GM20000 (cell line): ENCODE data around the gene PAK1IP1.
A peak's percentile ranks its signal among the peaks of the same experiment; 100 is the strongest.
"Not testable (repeated sequence)": the region's sequence is repeated elsewhere in the genome, so short reads cannot be mapped to it uniquely, and the experiment has no call there.

Experiments
- DNase-seq: peaks from one replicate; pipeline ENCODE4 v3.0.0; 2012; ENCODE audit warnings: low spot score
- TF ChIP-seq, protein P1 (sequence below): IDR thresholded peaks from 2 replicates; pipeline ENCODE4 v1.5.1; 2012; ENCODE audit warnings: mild to moderate bottlenecking, control low read depth; ENCODE audit errors: extremely low read depth, missing control alignments

PAK1IP1 gene, protein sequence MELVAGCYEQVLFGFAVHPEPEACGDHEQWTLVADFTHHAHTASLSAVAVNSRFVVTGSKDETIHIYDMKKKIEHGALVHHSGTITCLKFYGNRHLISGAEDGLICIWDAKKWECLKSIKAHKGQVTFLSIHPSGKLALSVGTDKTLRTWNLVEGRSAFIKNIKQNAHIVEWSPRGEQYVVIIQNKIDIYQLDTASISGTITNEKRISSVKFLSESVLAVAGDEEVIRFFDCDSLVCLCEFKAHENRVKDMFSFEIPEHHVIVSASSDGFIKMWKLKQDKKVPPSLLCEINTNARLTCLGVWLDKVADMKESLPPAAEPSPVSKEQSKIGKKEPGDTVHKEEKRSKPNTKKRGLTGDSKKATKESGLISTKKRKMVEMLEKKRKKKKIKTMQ

DNA sequence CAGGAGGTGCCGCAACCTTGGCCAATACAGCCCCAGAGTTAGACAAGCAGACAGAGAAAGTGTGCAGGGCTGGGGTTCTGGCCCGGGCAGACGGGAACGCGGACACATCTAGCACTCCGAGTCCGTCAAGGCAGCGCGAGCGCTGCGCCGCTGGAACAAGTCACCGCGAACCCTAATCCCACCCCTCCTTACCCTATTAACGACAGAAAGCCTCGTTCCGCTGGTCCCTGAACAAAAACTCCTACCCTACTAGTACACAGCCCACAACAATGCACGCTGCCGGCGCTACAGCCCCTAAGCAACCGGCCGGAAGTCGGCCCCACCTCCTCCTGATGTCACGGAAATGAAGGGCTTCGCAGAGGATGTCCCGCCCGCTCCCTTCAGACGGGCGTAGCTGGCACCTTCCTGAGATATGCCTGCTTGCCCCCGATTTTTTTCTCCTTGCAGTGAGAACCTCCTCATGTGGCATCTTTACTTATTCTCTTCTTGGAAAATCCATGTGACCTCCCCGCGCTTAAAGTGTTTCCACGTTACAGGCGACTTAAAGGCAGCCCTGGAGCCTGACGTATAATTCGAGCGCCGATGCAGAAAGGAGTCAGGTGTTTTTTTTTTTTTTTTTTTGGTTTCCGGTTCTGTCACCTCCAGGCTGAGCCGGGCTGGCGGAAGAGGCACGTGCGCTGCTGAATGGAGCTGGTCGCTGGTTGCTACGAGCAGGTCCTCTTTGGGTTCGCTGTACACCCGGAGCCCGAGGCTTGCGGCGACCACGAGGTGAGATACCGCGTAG is at the start of gene PAK1IP1, which contains the start of gene C6orf52:
Gene PAK1IP1, plus strand, starts transcription at position 671 of the 784 bp plus-strand sequence. Its CDS starts 14 bp downstream, at position 685.
Gene C6orf52, minus strand, starts transcription at position 315 of the 784 bp plus-strand sequence. CDS start 7,066 bp downstream, outside the sequence.
- DNase-seq: peak; percentile 89
- TF ChIP-seq, protein P1, sequence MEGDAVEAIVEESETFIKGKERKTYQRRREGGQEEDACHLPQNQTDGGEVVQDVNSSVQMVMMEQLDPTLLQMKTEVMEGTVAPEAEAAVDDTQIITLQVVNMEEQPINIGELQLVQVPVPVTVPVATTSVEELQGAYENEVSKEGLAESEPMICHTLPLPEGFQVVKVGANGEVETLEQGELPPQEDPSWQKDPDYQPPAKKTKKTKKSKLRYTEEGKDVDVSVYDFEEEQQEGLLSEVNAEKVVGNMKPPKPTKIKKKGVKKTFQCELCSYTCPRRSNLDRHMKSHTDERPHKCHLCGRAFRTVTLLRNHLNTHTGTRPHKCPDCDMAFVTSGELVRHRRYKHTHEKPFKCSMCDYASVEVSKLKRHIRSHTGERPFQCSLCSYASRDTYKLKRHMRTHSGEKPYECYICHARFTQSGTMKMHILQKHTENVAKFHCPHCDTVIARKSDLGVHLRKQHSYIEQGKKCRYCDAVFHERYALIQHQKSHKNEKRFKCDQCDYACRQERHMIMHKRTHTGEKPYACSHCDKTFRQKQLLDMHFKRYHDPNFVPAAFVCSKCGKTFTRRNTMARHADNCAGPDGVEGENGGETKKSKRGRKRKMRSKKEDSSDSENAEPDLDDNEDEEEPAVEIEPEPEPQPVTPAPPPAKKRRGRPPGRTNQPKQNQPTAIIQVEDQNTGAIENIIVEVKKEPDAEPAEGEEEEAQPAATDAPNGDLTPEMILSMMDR: no peak

DNA sequence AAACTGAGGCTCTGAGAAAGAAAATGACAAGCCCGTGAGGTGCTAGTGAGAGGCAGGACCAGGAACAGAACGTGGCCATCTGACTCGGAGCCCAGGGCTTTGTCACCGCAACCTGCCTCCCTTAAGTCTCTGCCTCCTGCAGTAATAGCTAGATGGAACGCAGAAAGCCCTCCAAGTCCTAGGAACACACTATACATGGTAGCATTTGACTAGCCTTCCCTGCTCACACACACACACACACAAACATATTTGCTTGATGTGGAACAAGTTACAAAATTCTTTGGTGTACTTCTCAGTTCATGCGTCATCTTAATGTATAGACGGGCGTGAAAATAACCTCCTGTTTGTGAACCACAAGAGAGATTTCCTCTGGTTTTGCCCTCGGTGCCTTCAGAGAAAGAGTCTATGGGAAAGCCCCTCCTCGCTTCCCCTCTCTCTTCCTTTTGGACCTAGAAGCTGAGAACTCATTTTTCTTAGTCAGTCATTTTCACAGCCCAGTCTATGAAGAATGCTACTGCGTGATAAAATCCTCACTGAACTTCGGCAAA is 39.2 kb upstream of the PAK1IP1 start:
- peak; percentile 52 for DNase-seq

DNA sequence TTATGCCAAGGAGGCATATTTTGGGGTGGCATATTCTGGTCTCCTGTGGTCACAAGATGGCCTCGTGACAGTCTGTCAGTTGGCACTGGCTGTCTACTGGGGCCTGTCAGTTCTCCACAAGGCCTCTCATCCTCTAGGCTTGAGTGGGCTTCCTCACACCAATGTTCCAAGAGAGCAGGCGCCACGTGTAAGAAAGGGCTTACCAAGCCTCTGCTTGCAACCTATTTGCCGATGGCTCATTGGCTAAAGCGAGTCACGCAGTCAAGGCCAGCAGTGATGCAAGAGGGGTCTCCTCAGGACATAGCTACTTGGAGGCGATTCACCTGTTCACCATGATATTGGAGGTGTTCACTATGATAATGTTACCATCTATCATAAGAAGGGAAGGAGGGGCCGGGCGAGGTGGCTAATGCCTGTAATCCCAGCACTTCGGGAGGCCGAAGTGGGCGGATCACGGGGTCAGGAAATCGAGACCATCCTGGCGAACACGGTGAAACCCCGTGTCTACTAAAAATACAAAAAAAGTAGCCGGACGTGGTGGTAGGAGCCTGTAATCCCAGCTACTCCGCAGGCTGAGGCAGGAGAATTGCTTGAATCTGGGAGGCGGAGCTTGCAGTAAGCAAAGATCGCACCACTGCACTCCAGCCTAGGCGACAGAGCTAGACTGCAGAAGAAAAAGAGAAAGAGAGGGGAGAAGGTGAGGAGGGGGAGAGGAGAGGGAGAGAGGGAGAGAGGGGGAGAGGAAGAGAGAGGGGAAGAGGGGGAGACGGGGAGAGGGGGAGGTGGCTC is 35.7 kb upstream of the PAK1IP1 start:
- no peak for DNase-seq
- TF ChIP-seq, protein P1: no peak

More for the DNA sequence above, 39.2 kb upstream of the PAK1IP1 start:
- TF ChIP-seq, protein P1: no peak

DNA sequence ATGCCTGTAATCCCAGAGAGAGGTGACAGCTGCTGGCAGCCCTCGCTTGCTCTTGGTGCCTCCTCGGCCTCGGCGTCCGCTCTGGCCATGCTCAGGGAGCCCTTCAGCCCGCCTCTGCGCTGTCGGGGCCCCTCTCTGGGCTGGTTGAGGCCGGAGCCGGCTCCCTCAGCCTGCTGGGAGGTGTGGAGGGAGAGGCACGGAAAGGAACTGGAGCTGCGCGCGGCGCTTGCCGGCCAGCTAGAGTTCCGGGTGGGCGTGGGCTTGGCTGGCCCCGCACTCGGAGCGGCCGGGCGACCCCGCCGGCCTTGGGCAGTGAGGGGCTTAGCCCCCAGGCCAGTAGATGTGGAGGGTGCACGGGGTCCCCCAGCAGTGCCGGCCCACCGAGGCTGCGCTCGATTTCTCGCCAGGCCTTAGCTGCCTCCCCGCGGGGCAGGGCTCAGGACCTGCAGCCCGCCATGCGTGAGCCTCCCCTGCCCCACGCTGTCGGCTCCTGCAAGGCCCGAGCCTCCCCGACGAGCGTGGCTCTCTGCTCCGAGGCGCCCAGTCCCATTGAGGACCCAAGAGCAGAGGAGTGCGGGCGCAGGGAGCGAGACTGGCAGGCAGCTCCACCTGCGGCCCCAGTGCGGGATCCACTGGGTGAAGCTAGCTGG is 34.9 kb upstream of the PAK1IP1 start:
- TF ChIP-seq, protein P1: no peak
- no peak for DNase-seq

DNA sequence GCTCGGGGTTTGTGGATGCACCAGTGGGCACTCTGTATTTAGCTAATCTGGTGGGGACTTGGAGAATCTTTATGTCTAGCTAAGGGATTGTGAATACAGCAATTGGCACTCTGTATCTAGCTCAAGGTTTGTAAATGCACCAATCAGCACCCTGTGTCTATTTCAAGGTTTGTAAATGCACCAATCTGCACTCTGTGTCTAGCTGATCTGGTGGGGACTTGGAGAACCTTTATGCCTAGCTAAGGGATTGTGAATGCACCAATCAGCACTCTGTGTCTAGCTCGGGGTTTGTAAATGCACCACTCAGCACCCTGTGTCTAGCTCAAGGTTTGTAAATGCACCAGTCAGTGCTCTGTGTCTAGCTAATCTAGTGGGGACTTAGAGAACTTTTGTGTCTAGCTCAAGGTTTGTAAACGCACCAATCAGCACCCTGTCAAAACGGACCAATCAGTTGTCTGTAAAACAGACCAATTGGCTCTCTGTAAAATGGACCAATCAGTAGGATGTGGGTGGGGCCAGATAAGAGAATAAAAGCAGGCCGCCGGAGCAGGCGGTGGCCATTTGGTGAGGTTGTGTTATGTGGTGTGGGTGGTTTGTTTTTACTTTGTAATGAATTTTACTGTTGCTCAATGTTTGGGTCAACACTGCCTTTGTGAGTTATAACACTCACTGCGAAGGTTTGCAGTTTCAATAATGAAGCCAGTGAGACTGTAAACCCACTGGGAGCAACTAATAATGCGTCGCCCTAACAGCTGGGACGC is 34.2 kb upstream of the PAK1IP1 start:
- DNase-seq: not testable (repeated sequence)

DNA sequence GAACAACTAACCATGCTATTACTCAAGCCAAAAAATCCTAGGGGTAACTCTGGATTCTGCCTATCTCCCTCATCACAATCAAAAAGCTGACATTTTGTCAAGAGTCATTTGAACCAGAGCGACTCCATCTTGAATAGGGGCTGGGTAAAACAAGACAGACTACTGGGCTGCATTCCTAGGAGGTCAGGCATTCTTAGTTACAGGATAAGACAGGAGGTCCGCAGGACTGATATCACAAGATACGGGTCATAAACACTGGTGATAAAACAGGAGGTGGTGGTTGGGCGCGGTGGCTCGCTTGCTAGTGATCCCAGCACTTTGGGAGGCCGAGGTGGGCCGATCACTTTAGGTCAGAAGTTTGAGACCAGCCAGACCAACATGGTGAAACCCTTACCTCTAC is 32.6 kb upstream of the PAK1IP1 start:
- DNase-seq: no peak

More for the DNA sequence above, 32.6 kb upstream of the PAK1IP1 start:
- TF ChIP-seq, protein P1: no peak
